ENCODE data around the gene MED12L.

DNA sequence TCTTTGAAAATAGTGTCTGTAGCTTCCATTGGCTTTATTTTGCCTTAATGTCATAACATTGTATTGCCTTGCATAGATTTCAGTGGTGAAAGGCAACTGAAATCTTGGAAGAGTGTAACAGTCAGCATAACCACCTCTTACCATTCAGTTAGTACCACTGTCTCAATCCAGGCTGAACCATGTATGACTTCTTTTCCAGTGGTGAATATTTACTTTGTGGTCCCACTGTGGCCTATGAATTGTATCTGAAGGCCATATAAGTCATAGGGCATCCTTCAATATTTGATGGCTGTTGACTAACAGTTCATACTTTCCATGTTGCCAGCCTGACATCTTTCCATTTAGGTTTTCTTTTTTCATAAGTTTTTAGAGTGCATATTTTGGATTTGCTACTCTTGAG, 38.4 kb downstream of the MED12L start:
- TF ChIP-seq EP300 (IDR thresholded peaks at IDR 0.05; ENCODE audit: borderline replicate concordance in 1 of 2, low read depth in 1 of 2, low read length in 1 of 2) = no peak
- no peak for TF ChIP-seq SMC3 (IDR thresholded peaks at IDR 0.05; ENCODE audit: low read depth, low read length)
- TF ChIP-seq SIN3A (IDR thresholded peaks at IDR 0.05; ENCODE audit: borderline replicate concordance, low read depth, low read length) = no peak
- no peak for TF ChIP-seq NFIC (IDR thresholded peaks at IDR 0.05; ENCODE audit: borderline replicate concordance)
- no peak for TF ChIP-seq RAD21 (IDR thresholded peaks at IDR 0.05; ENCODE audit: low read length)
- TF ChIP-seq, protein P1, sequence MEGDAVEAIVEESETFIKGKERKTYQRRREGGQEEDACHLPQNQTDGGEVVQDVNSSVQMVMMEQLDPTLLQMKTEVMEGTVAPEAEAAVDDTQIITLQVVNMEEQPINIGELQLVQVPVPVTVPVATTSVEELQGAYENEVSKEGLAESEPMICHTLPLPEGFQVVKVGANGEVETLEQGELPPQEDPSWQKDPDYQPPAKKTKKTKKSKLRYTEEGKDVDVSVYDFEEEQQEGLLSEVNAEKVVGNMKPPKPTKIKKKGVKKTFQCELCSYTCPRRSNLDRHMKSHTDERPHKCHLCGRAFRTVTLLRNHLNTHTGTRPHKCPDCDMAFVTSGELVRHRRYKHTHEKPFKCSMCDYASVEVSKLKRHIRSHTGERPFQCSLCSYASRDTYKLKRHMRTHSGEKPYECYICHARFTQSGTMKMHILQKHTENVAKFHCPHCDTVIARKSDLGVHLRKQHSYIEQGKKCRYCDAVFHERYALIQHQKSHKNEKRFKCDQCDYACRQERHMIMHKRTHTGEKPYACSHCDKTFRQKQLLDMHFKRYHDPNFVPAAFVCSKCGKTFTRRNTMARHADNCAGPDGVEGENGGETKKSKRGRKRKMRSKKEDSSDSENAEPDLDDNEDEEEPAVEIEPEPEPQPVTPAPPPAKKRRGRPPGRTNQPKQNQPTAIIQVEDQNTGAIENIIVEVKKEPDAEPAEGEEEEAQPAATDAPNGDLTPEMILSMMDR (IDR thresholded peaks at IDR 0.05) = no peak

All from SK-N-SH (cell line).